Choroid plexus epithelial cell (primary cell): ENCODE results near the gene MRPL10.

Experiments
- DNase-seq: peaks from one replicate; pipeline ENCODE4 v3.0.0-alpha.2; 2010; ENCODE audit warnings: low read depth
- H3K4me3 ChIP-seq: 2 replicates; pipeline ENCODE4 v1.5.1; 2011; ENCODE audit warnings: low read depth, mild to moderate bottlenecking, control low read depth, low read length, moderate library complexity
- TF ChIP-seq, protein P1 (sequence below): conservative IDR thresholded peaks from 2 replicates; pipeline ENCODE4 v1.5.1; 2011; ENCODE audit warnings: low read depth, mild to moderate bottlenecking, control low read depth, inconsistent platforms, low read length, moderate library complexity

The MRPL10 gene

GRCh38 chr17:47839071-47839470 lies 7.7 kb upstream of the MRPL10 start:
- TF ChIP-seq, protein P1, sequence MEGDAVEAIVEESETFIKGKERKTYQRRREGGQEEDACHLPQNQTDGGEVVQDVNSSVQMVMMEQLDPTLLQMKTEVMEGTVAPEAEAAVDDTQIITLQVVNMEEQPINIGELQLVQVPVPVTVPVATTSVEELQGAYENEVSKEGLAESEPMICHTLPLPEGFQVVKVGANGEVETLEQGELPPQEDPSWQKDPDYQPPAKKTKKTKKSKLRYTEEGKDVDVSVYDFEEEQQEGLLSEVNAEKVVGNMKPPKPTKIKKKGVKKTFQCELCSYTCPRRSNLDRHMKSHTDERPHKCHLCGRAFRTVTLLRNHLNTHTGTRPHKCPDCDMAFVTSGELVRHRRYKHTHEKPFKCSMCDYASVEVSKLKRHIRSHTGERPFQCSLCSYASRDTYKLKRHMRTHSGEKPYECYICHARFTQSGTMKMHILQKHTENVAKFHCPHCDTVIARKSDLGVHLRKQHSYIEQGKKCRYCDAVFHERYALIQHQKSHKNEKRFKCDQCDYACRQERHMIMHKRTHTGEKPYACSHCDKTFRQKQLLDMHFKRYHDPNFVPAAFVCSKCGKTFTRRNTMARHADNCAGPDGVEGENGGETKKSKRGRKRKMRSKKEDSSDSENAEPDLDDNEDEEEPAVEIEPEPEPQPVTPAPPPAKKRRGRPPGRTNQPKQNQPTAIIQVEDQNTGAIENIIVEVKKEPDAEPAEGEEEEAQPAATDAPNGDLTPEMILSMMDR, result no peak
- DNase-seq, result no peak

GRCh38 chr17:47838636-47839035 lies 7.3 kb upstream of the MRPL10 start:
- TF ChIP-seq, protein P1, result no peak
- H3K4me3 ChIP-seq, result no peak overlapping the region
- no peak for DNase-seq

More at GRCh38 chr17:47839071-47839470, 7.7 kb upstream of the MRPL10 start:
- H3K4me3 ChIP-seq, result no peak overlapping the region

GRCh38 chr17:47837401-47838039 lies 6.2 kb upstream of the MRPL10 start:
- peak; percentile 16 for DNase-seq
- H3K4me3 ChIP-seq, result no peak overlapping the region
- TF ChIP-seq, protein P1, result no peak

DNA sequence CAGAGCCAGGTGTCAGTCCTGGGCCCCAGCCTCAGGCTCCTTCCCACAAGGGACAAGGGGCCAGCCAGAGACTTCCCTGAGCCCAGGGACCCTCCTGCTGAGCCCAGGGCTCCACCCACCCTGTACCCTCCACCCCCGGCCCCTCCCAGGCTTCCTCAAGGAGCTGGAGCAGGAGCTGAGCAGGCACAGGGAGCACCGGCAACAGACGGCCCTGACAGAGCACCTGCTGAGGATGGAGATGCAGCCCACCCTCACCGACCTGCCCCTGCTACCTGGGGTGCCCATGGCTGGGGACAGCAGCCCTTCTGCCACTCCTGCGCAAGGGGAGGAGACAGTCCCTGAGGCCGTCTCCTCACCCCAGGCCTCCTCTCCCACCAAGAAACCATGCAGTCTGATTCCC lies 5.3 kb upstream of the MRPL10 start:
- TF ChIP-seq, protein P1, result no peak
- no peak for DNase-seq
- no peak overlapping the region for H3K4me3 ChIP-seq

DNA sequence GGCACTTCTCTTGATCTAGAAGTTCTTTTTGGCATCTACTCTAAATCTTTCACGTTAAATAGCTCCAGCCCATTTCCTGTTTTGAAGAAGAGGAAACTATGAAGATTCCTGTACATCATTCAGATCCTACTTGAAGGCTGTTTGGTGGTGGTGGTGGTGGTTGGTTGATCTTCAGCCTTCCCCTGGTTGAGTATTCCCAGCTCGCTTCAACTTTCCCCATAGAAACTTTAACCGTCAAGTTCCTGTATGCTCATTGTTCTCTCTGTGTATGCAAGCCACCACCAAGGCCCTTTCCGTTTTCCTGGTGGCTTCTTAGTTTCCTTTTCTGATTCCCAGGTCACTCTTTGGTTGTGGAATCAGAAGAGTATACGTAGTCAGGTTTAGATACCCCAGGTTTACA lies 3.4 kb upstream of the MRPL10 start:
- no peak for DNase-seq
- H3K4me3 ChIP-seq, result no peak overlapping the region
- TF ChIP-seq, protein P1, result no peak

GRCh38 chr17:47831934-47832327 lies 590 bp upstream of the MRPL10 start:
- TF ChIP-seq, protein P1, result no peak
- peak overlapping the region; percentile 99 for H3K4me3 ChIP-seq
- DNase-seq, result no peak

- H3K4me3 ChIP-seq, result peak overlapping the region; percentile 99
- TF ChIP-seq, protein P1, result no peak
- no peak for DNase-seq
Measured at GRCh38 chr17:47830396-47831002, 842 bp downstream of the MRPL10 start.
